H1 (cell line): ENCODE results near the gene AFTPH. TPM values are rescaled to one million over a fixed set of nuclear protein-coding genes. Genes with fewer than 3 reads are reported as not detected.

ENCODE experiments used
- CTCF ChIA-PET: fragments of 300-600 bp; sonication (Branson Sonifier 250); formaldehyde crosslinking; loops from one replicate; lab custom pipeline; 2021; ENCODE audit not compliant: partially characterized antibody; lab: Charles Lee
- POLR2A ChIA-PET: fragments of 300-600 bp; sonication (Branson Sonifier 250); formaldehyde crosslinking; loops from one replicate; lab custom pipeline; 2021; ENCODE audit warnings: inconsistent platforms; ENCODE audit not compliant: partially characterized antibody; lab: Charles Lee
- DNase-seq, 2 experiments: peaks; one replicate each; pipeline versions ENCODE4 v3.0.0 to v3.0.0-alpha.2; 2010 to 2022; ENCODE audit warnings: low spot score in 2 of 2, low read depth in 1 of 2, mixed read lengths in 1 of 2
- FAIRE-seq: peaks from 2 replicates; lab custom pipeline; 2011; peaks lifted over from hg19 to GRCh38; lab: Jason Lieb, UNC
- H2AFZ ChIP-seq: 2 replicates; pipeline ENCODE4 v1.8.1; 2012; ENCODE audit warnings: low read length, inconsistent platforms
- H2AK5ac ChIP-seq: 2 replicates; pipeline ENCODE4 v1.6.1; 2013; ENCODE audit warnings: low read depth, low read length
- H2BK120ac ChIP-seq: replicated peaks from 2 replicates; pipeline ENCODE3; 2013; ENCODE audit warnings: low read depth, low read length, inconsistent platforms
- H2BK12ac ChIP-seq: 2 replicates; pipeline ENCODE4 v1.6.1; 2013; ENCODE audit warnings: low read depth, low read length
- H2BK15ac ChIP-seq: 2 replicates; pipeline ENCODE4 v1.6.1; 2013; ENCODE audit warnings: low read length
- H2BK20ac ChIP-seq: 2 replicates; pipeline ENCODE4 v1.6.1; 2013; ENCODE audit warnings: low read length
- H2BK5ac ChIP-seq: 2 replicates; pipeline ENCODE4 v1.6.1; 2013; ENCODE audit warnings: low read depth, low read length
- H3K14ac ChIP-seq: 2 replicates; pipeline ENCODE4 v1.6.1; 2013; ENCODE audit warnings: inconsistent platforms; ENCODE audit not compliant: insufficient read length
- H3K18ac ChIP-seq: 2 replicates; pipeline ENCODE4 v1.6.1; 2013; ENCODE audit warnings: low read length; ENCODE audit errors: extremely low read depth
- H3K23ac ChIP-seq: 2 replicates; pipeline ENCODE4 v1.6.1; 2013; ENCODE audit warnings: inconsistent platforms; ENCODE audit not compliant: insufficient read length
- H3K23me2 ChIP-seq: 2 replicates; pipeline ENCODE4 v1.6.1; 2013; ENCODE audit warnings: low read depth, low read length
- H3K27ac ChIP-seq: 2 replicates; pipeline ENCODE4 v1.6.1; 2011; ENCODE audit warnings: low read depth, low read length, inconsistent platforms
- H3K27me3 ChIP-seq, 4 experiments: replicated peaks in 1 of 4; 1 replicate in 1 of 4; 2 replicates in 3 of 4; pipeline versions ENCODE4 v1.6.1 to v1.8.1; 2011 to 2013; ENCODE audit warnings: low read length in 3 of 4, mild to moderate bottlenecking in 3 of 4, inconsistent platforms in 2 of 4, mixed read lengths in 2 of 4, moderate library complexity in 1 of 4; ENCODE audit not compliant: control insufficient read depth in 3 of 4, insufficient read depth in 3 of 4; ENCODE audit errors: extremely low read depth in 1 of 4
- H3K36me3 ChIP-seq, 4 experiments: 2 replicates each; pipeline versions ENCODE4 v1.6.1 to v1.8.1; 2011 to 2013; ENCODE audit warnings: mild to moderate bottlenecking in 4 of 4, low read length in 3 of 4, moderate library complexity in 2 of 4, control low read depth in 1 of 4, inconsistent platforms in 1 of 4; ENCODE audit not compliant: insufficient read depth in 4 of 4, control insufficient read depth in 2 of 4
- H3K4ac ChIP-seq: replicated peaks from 2 replicates; pipeline ENCODE3; 2013; ENCODE audit warnings: low read length, low read depth, mixed read lengths, inconsistent platforms; ENCODE audit not compliant: insufficient read length
- H3K4me1 ChIP-seq, 4 experiments: replicated peaks in 1 of 4; 1 replicate in 1 of 4; 2 replicates in 3 of 4; pipeline versions ENCODE4 v1.6.1 to v1.8.1; 2011 to 2013; ENCODE audit warnings: low read length in 3 of 4, inconsistent platforms in 2 of 4, mixed read lengths in 1 of 4; ENCODE audit not compliant: insufficient read depth in 4 of 4, control insufficient read depth in 3 of 4
- H3K4me2 ChIP-seq, 2 experiments: 2 replicates each; pipeline versions ENCODE4 v1.6.1 to v1.8.1; 2011 to 2013; ENCODE audit warnings: low read depth in 2 of 2, low read length in 2 of 2, control low read depth in 1 of 2, inconsistent platforms in 1 of 2, mild to moderate bottlenecking in 1 of 2; ENCODE audit not compliant: insufficient read depth in 1 of 2
- H3K4me3 ChIP-seq, 4 experiments: fragments of 200-600, 300-600 bp in 1 of 4; sonication (generic), shearing (Covaris generic), sonication (Bioruptor Twin) in 1 of 4; 2 replicates each; pipeline versions ENCODE4 v1.5.1 to v1.8.1; 2011 to 2016; ENCODE audit warnings: low read length in 4 of 4, low read depth in 3 of 4, control low read depth in 2 of 4, inconsistent platforms in 2 of 4, mild to moderate bottlenecking in 2 of 4, mixed read lengths in 1 of 4, moderate library complexity in 1 of 4; ENCODE audit not compliant: insufficient read depth in 2 of 4; ENCODE audit errors: extremely low read depth in 1 of 4
- H3K56ac ChIP-seq: replicated peaks from 2 replicates; pipeline ENCODE3; 2013; ENCODE audit warnings: low read depth, mild to moderate bottlenecking, mixed read lengths, low read length, inconsistent platforms; ENCODE audit not compliant: insufficient read length
- H3K79me1 ChIP-seq: 2 replicates; pipeline ENCODE4 v1.6.1; 2013; ENCODE audit warnings: low read depth, low read length, control low read depth
- H3K79me2 ChIP-seq, 2 experiments: 2 replicates each; pipeline versions ENCODE4 v1.6.1 to v1.8.1; 2012 to 2013; ENCODE audit warnings: low read length in 2 of 2, mild to moderate bottlenecking in 2 of 2, inconsistent platforms in 1 of 2; ENCODE audit not compliant: insufficient read depth in 2 of 2, control insufficient read depth in 1 of 2
- H3K9ac ChIP-seq, 4 experiments: replicated peaks in 1 of 4; 1 replicate in 1 of 4; 2 replicates in 3 of 4; pipeline versions ENCODE4 v1.6.1 to v1.8.1; 2011 to 2013; ENCODE audit warnings: low read depth in 3 of 4, low read length in 3 of 4, control low read depth in 2 of 4, mild to moderate bottlenecking in 2 of 4, moderate library complexity in 2 of 4, inconsistent platforms in 1 of 4; ENCODE audit errors: extremely low read depth in 1 of 4
- H3K9me3 ChIP-seq, 2 experiments: 2 replicates each; pipeline versions ENCODE4 v1.6.1 to v1.8.1; 2012 to 2013; ENCODE audit warnings: mild to moderate bottlenecking in 2 of 2, moderate library complexity in 2 of 2, control low read depth in 1 of 2, inconsistent platforms in 1 of 2, low read depth in 1 of 2, low read length in 1 of 2, mixed read lengths in 1 of 2; ENCODE audit not compliant: insufficient read depth in 2 of 2
- H4K20me1 ChIP-seq, 2 experiments: replicated peaks in 1 of 2; 2 replicates each; pipeline versions ENCODE3 to v1.8.1; 2011 to 2013; ENCODE audit warnings: inconsistent platforms in 2 of 2, low read length in 2 of 2, mild to moderate bottlenecking in 1 of 2; ENCODE audit not compliant: insufficient read depth in 2 of 2, control insufficient read depth in 1 of 2
- H4K5ac ChIP-seq: 2 replicates; pipeline ENCODE4 v1.6.1; 2013; ENCODE audit warnings: low read length, low read depth, mixed read lengths, inconsistent platforms; ENCODE audit not compliant: insufficient read length
- H4K8ac ChIP-seq: 2 replicates; pipeline ENCODE4 v1.8.0; 2013; ENCODE audit warnings: mild to moderate bottlenecking, moderate library complexity, low read length, inconsistent platforms; ENCODE audit not compliant: insufficient read depth; ENCODE audit errors: extremely low read depth
- H4K91ac ChIP-seq: replicated peaks from 2 replicates; pipeline ENCODE3; 2013; ENCODE audit warnings: low read length, mixed read lengths, inconsistent platforms; ENCODE audit not compliant: insufficient read length
- ASH2L ChIP-seq: fragments of 200-600, 300-600 bp; sonication (generic); IDR thresholded peaks from one replicate; pipeline ENCODE4 v1.7.1; 2017; ENCODE audit warnings: low read length
- HDAC6 ChIP-seq: IDR thresholded peaks from one replicate; pipeline ENCODE4 v1.7.1; 2012; ENCODE audit warnings: low read depth, mild to moderate bottlenecking, inconsistent platforms, low read length, moderate library complexity
- SAP30 ChIP-seq: fragments of 300-600 bp; sonication (generic); IDR thresholded peaks from 2 replicates; pipeline ENCODE4 v1.7.1; 2012; ENCODE audit warnings: low read length, moderate library complexity, mild to moderate bottlenecking, inconsistent platforms; ENCODE audit not compliant: insufficient read depth, insufficient replicate concordance
- SIX5 ChIP-seq: IDR thresholded peaks from 2 replicates; pipeline ENCODE4 v1.6.1; 2011; ENCODE audit warnings: mild to moderate bottlenecking, low read depth, low read length
- TAF1 ChIP-seq: IDR thresholded peaks from 2 replicates; pipeline ENCODE4 v1.6.1; 2011; ENCODE audit warnings: mild to moderate bottlenecking, low read depth, low read length
- TEAD4 ChIP-seq: IDR thresholded peaks from 2 replicates; pipeline ENCODE4 v1.6.1; 2012; ENCODE audit warnings: low read depth, low read length, inconsistent platforms, mixed read lengths
- USF2 ChIP-seq: IDR thresholded peaks from 2 replicates; pipeline ENCODE4 v1.6.1; 2011; ENCODE audit warnings: low read length, improper control_type of control experiment
- WGBS, 2 experiments: shearing (Covaris generic) in 1 of 2; methylation state at CpG; one replicate each; pipeline versions ENCODE4 v1.1.6 to v1.1.7; 2013 to 2015; ENCODE audit warnings: low lambda C conversion rate in 2 of 2, mixed read lengths in 2 of 2, inconsistent platforms in 1 of 2, low coverage in 1 of 2, missing lambda C conversion rate in 1 of 2; ENCODE audit not compliant: insufficient replicate concordance in 2 of 2, insufficient coverage in 1 of 2, insufficient read length in 1 of 2; ENCODE audit errors: extremely low coverage in 1 of 2, missing lambda C conversion rate in 1 of 2; 5-methylcytosine and 5-hydroxymethylcytosine counted together
- long read RNA-seq, 2 experiments: library from RNA in 1 of 2; library from capped mRNA in 1 of 2; stranded (forward); transcript quantifications; one replicate each; pipeline ENCODE4 v2.0.0, GENCODE V29; 2021; ENCODE audit warnings: inconsistent platforms in 1 of 2
- polyA minus RNA-seq, 3 experiments: library from RNA; depleted of rRNA, polyadenylated mRNA; stranded (reverse); fragments of >200 nt; gene quantifications; 1 replicate in 2 of 3; 2 replicates in 1 of 3; pipeline ENCODE4 v1.2.3, GENCODE V29; 2011
- polyA plus RNA-seq, 7 experiments: library from polyadenylated mRNA; depleted of rRNA in 3 of 7; stranded (reverse) in 5 of 7; unstranded in 2 of 7; fragments of >200 nt in 5 of 7; fragments of 200-250 nt in 2 of 7; gene quantifications; 1 replicate in 5 of 7; 2 replicates in 1 of 7; 4 replicates in 1 of 7; pipeline versions ENCODE4 v1.2.1 to v1.2.3, GENCODE V29; 2011 to 2013; ENCODE audit warnings: missing spikeins in 2 of 7, mixed read lengths in 2 of 7
- total RNA-seq: library from RNA; stranded (reverse); fragmentation: NEBNext Ultra II Directional; extraction: Animal tissue kit (Norgen Biotek cat#: 25700); gene quantifications from 2 replicates; pipeline ENCODE4 v1.2.1, GENCODE V29; 2021

Gene AFTPH
- 13.5 and 15.0 TPM in 2 replicates for total RNA-seq
- polyA plus RNA-seq (2011; rRNA removed), result 4.0 and 7.3 TPM in 2 replicates
- polyA plus RNA-seq (2011; cell fraction: cytosol; rRNA removed), result 9.0 TPM
- 3.4 TPM for polyA plus RNA-seq (2011; cell fraction: nucleus; rRNA removed)
- 7.4 to 14.5 TPM (median 10.3 TPM) in 4 replicates for polyA plus RNA-seq (2012, experiment 1 of 2)
- 0.97 TPM for polyA plus RNA-seq (2012, experiment 2 of 2)
- 11.5 TPM for polyA plus RNA-seq (2013, experiment 1 of 2)
- polyA plus RNA-seq (2013, experiment 2 of 2), result 12.9 TPM
- polyA minus RNA-seq (2011; rRNA and poly(A)+ RNA removed), result 10.7 and 11.9 TPM in 2 replicates
- 6.2 TPM for polyA minus RNA-seq (2011; cell fraction: cytosol; rRNA and poly(A)+ RNA removed)
- polyA minus RNA-seq (2011; cell fraction: nucleus; rRNA and poly(A)+ RNA removed), result 9.6 TPM
- long read RNA-seq, experiment 1, partial matches to known transcripts, result 1 of 9 reads
- long read RNA-seq, experiment 1, other reads (novel, unspliced or antisense), result 8 of 9 reads
- long read RNA-seq, experiment 2, partial matches to known transcripts, result 2 of 4 reads
- long read RNA-seq, experiment 2, other reads (novel, unspliced or antisense), result 2 of 4 reads

GRCh38 chr2:64523666-64524603, at the start of gene AFTPH:
TSS of gene AFTPH (plus strand) at chr2:64524328. CDS start at chr2:64551475, 27,147 bp downstream.
- H3K23ac ChIP-seq, result no peak within 1 kb of the TSS
- peak within 1 kb of the TSS; percentile 91 for H2AFZ ChIP-seq
- TF ChIP-seq SIX5, result no peak; the same call in 1 of the 2 replicates
- TF ChIP-seq HDAC6, result no peak
- peak; percentile 82 for TF ChIP-seq TAF1
- peak; percentile 79 for TF ChIP-seq SAP30
- no peak for TF ChIP-seq USF2
- TF ChIP-seq TEAD4, result no peak
- TF ChIP-seq ASH2L, result peak; percentile 99

More at GRCh38 chr2:64523666-64524603, at the start of gene AFTPH:
- no peak within 1 kb of the TSS for H3K14ac ChIP-seq
- H2BK5ac ChIP-seq, result peak within 1 kb of the TSS; percentile 1; the same call in 1 of the 2 replicates
- peak within 1 kb of the TSS; percentile 89 to 98 for H3K4me2 ChIP-seq
- 4% methylated on average over 58 of the region's 67 CpGs; no CpG with 5 or more reads in 1 of the 2 experiments for WGBS, 2 experiments
- no peak within 1 kb of the TSS for H2BK12ac ChIP-seq
- no peak within 1 kb of the TSS; the same call in 1 of the 2 replicates for H3K18ac ChIP-seq
- H3K36me3 ChIP-seq, result no peaks in the 10 kb centered on the region
- peak within 1 kb of the TSS; percentile 13 to 84 (median 44) for H3K9ac ChIP-seq
- peaks cover 0 to 39% of the 10 kb centered on the region in 2 experiments; a peak in 2 of 4 replicates for H3K79me2 ChIP-seq
- no peak within 1 kb of the TSS for H2BK120ac ChIP-seq
- H3K4ac ChIP-seq, result no peak within 1 kb of the TSS
- DNase-seq (peak; percentile 95 to 98), FAIRE-seq (no peak)
- H3K27ac ChIP-seq, result peak within 1 kb of the TSS; percentile 48
- ChIA-PET CTCF (interaction anchor here (0.6 to 3.5 kb wide), 21 partner anchors 10 to 910 kb away, joined by 3 to 28 read pairs (median 5); no protein-coding TSS in a partner anchor), POLR2A (interaction anchor here (0.6 to 1.7 kb wide), 8 partner anchors 10 to 381 kb away, joined by 3 to 4 read pairs (median 3); no protein-coding TSS in a partner anchor)
- no peaks in the 10 kb centered on the region for H3K27me3 ChIP-seq
- peaks cover 4% of the 10 kb centered on the region; the same call in 1 of the 2 replicates for H3K79me1 ChIP-seq
- H4K20me1 ChIP-seq, result peaks cover 0 to 1% of the 10 kb centered on the region in 2 experiments
- no peaks in the 10 kb centered on the region for H3K9me3 ChIP-seq
- H3K23me2 ChIP-seq, result peaks cover 16% of the 10 kb centered on the region
- H4K8ac ChIP-seq, result peak within 1 kb of the TSS; percentile 86; the same call in 1 of the 2 replicates
- H4K91ac ChIP-seq, result no peak within 1 kb of the TSS
- no peak within 1 kb of the TSS for H2AK5ac ChIP-seq
- H2BK20ac ChIP-seq, result no peak within 1 kb of the TSS
- peak within 1 kb of the TSS; percentile 73 to 88 (median 82) for H3K4me3 ChIP-seq
- H3K4me1 ChIP-seq, result peaks cover 0 to 4% (median 0%) of the 10 kb centered on the region in 4 experiments; a peak in 1 of 7 replicates
- peak within 1 kb of the TSS; percentile 85 for H4K5ac ChIP-seq
- peak within 1 kb of the TSS; percentile 86 for H3K56ac ChIP-seq
- H2BK15ac ChIP-seq, result no peak within 1 kb of the TSS
